ENCODE results near the gene MYO7B.

The MYO7B gene

GRCh38 chr2:127627740-127628571 is 92.5 kb downstream of the MYO7B start:
- DNase-seq: no peak

- DNase-seq: no peak
Measured at GRCh38 chr2:127628767-127629614, 93.5 kb downstream of the MYO7B start.

- no peak for DNase-seq
Measured at GRCh38 chr2:127629637-127630036, 94.2 kb downstream of the MYO7B start.

GRCh38 chr2:127630096-127630863 is 94.8 kb downstream of the MYO7B start:
- DNase-seq: no peak

- DNase-seq: no peak
Measured at GRCh38 chr2:127630864-127631540, 95.5 kb downstream of the MYO7B start.

- DNase-seq: no peak
Measured at GRCh38 chr2:127631541-127631996, 96.1 kb downstream of the MYO7B start.

- no peak for DNase-seq
Measured at GRCh38 chr2:127631997-127632581, 96.6 kb downstream of the MYO7B start.

GRCh38 chr2:127632592-127633489 is 97.4 kb downstream of the MYO7B start:
- DNase-seq: no peak

GRCh38 chr2:127633556-127634065 is 98.1 kb downstream of the MYO7B start:
- no peak for DNase-seq

- no peak for DNase-seq
Measured at GRCh38 chr2:127634066-127634617, 98.7 kb downstream of the MYO7B start.

GRCh38 chr2:127634626-127635379 is 99.3 kb downstream of the MYO7B start:
- DNase-seq: no peak

- DNase-seq: no peak
Measured at GRCh38 chr2:127635380-127636237, 100.1 kb downstream of the MYO7B start.

GRCh38 chr2:127636248-127637235 is 101.1 kb downstream of the MYO7B start:
- no peak for DNase-seq

GRCh38 chr2:127637236-127637630 is 101.8 kb downstream of the MYO7B start:
- no peak for DNase-seq

GRCh38 chr2:127637725-127638252 is 102.3 kb downstream of the MYO7B start:
- DNase-seq: no peak

- DNase-seq: no peak
Measured at GRCh38 chr2:127638361-127639110, 103.1 kb downstream of the MYO7B start.
